Smooth muscle cell (in vitro differentiated cells): ENCODE results near the gene NEUROG2. TPM values are rescaled to one million over a fixed set of nuclear protein-coding genes. Genes with fewer than 3 reads are reported as not detected.
A peak's percentile ranks its signal among the peaks of the same experiment; 100 is the strongest.

ENCODE experiments used
- DNase-seq: peaks from one replicate; lab custom pipeline; 2025; ENCODE audit not compliant: unreplicated experiment; lab: John Stamatoyannopoulos, UW
- H2AFZ ChIP-seq: fragments of 200-600 bp; sonication (generic); 2 replicates; pipeline ENCODE4 v1.6.0; 2016; ENCODE audit warnings: antibody characterized with exemption, low read depth, mild to moderate bottlenecking
- H3F3A ChIP-seq: fragments of 200-600 bp; sonication (generic); 2 replicates; pipeline ENCODE4 v1.6.0; 2017; ENCODE audit warnings: antibody characterized with exemption, low read depth
- H3K27ac ChIP-seq: fragments of 200-600 bp; sonication (generic); 2 replicates; pipeline ENCODE4 v1.5.1; 2016; ENCODE audit warnings: low read depth, mild to moderate bottlenecking
- H3K27me3 ChIP-seq: fragments of 200-600 bp; sonication (generic); 2 replicates; pipeline ENCODE4 v1.6.1; 2016; ENCODE audit warnings: low read depth, mild to moderate bottlenecking
- H3K36me3 ChIP-seq: fragments of 200-600 bp; sonication (generic); 2 replicates; pipeline ENCODE4 v1.5.1; 2016; ENCODE audit warnings: low read depth
- H3K4me1 ChIP-seq: fragments of 200-600 bp; sonication (generic); 2 replicates; pipeline ENCODE4 v1.5.1; 2016; ENCODE audit warnings: low read depth
- H3K4me2 ChIP-seq: fragments of 200-600 bp; sonication (generic); 2 replicates; pipeline ENCODE4 v1.6.0; 2016; ENCODE audit warnings: mild to moderate bottlenecking
- H3K4me3 ChIP-seq: fragments of 200-600 bp; sonication (generic); 2 replicates; pipeline ENCODE4 v1.5.1; 2016; ENCODE audit warnings: mild to moderate bottlenecking
- H3K79me2 ChIP-seq: fragments of 200-600 bp; sonication (generic); 2 replicates; pipeline ENCODE4 v1.6.0; 2016; ENCODE audit warnings: low read depth, mild to moderate bottlenecking
- H3K9ac ChIP-seq: fragments of 200-600 bp; sonication (generic); 2 replicates; pipeline ENCODE4 v1.6.0; 2016; ENCODE audit warnings: low read depth
- H3K9me3 ChIP-seq: fragments of 200-600 bp; sonication (generic); replicated peaks from 2 replicates; pipeline ENCODE4 v1.5.1; 2016; ENCODE audit warnings: low read depth
- H4K20me1 ChIP-seq: fragments of 200-600 bp; sonication (generic); 2 replicates; pipeline ENCODE4 v1.6.0; 2016; ENCODE audit warnings: low read depth
- CTCF ChIP-seq: fragments of 200-600 bp; sonication (generic); IDR thresholded peaks from 2 replicates; pipeline ENCODE4 v1.5.1; 2017; ENCODE audit warnings: borderline replicate concordance, mild to moderate bottlenecking, antibody characterized with exemption; ENCODE audit not compliant: insufficient read depth, poor library complexity, severe bottlenecking
- WGBS: methylation state at CpG from one replicate; pipeline ENCODE4 v1.1.7; 2016; ENCODE audit warnings: low lambda C conversion rate; 5-methylcytosine and 5-hydroxymethylcytosine counted together
- polyA plus RNA-seq: library from polyadenylated mRNA; unstranded; fragments of >200 nt; fragmentation: Nextera tagmentation; extraction: Ambion mirVana; gene quantifications from 2 replicates; pipeline ENCODE4 v1.2.1, GENCODE V29; 2016
- total RNA-seq: library from RNA; depleted of rRNA; stranded (reverse); fragments of >200 nt; gene quantifications from 2 replicates; pipeline ENCODE4 v1.2.3, GENCODE V29; 2014

NEUROG2 gene
- total and polyA plus RNA-seq, 2 experiments from 2014 or later: not detected

GRCh38 chr4:112510291-112511092 is 5.5 kb downstream of the NEUROG2 start:
- Histone ChIP-seq H3K4me1 (peaks cover 30% of the 10 kb centered on the region), H4K20me1 (no peaks in the 10 kb centered on the region), H3K4me3 (peak overlapping the region; percentile 17), H3F3A (no peaks in the 10 kb centered on the region), H3K79me2 (no peaks in the 10 kb centered on the region), H3K27me3 (peaks cover 100% of the 10 kb centered on the region), H3K4me2 (peak overlapping the region; percentile 75), H3K9ac (no peak overlapping the region), H3K36me3 (no peaks in the 10 kb centered on the region), H2AFZ (peak overlapping the region; percentile 60), H3K27ac (no peak overlapping the region), H3K9me3 (no peaks in the 10 kb centered on the region)
- 4% methylated on average over 32 of the region's 34 CpGs for WGBS
- no peak for DNase-seq
- no peak for TF ChIP-seq CTCF

GRCh38 chr4:112509243-112510141 is 6.5 kb downstream of the NEUROG2 start:
- Histone ChIP-seq H3K27me3 (peaks cover 100% of the 10 kb centered on the region), H3K4me2 (peak overlapping the region; percentile 75), H3K9ac (no peak overlapping the region), H3K9me3 (no peaks in the 10 kb centered on the region), H3K27ac (no peak overlapping the region), H3K36me3 (no peaks in the 10 kb centered on the region), H3F3A (no peaks in the 10 kb centered on the region), H3K4me3 (no peak overlapping the region), H3K79me2 (no peaks in the 10 kb centered on the region), H4K20me1 (no peaks in the 10 kb centered on the region), H3K4me1 (peaks cover 29% of the 10 kb centered on the region), H2AFZ (no peak overlapping the region)
- DNase-seq: no peak
- no peak for TF ChIP-seq CTCF
- 7% methylated on average over 46 of the region's 46 CpGs for WGBS

- H3K4me3 ChIP-seq: no peak overlapping the region
- no peak overlapping the region for H3K4me2 ChIP-seq
- H3K27ac ChIP-seq: no peak overlapping the region
- H3K4me1 ChIP-seq: peaks cover 26% of the 10 kb centered on the region
- H3K36me3 ChIP-seq: no peaks in the 10 kb centered on the region
- no peak overlapping the region for H2AFZ ChIP-seq
- no peaks in the 10 kb centered on the region for H4K20me1 ChIP-seq
- H3K9ac ChIP-seq: no peak overlapping the region
- no peak for TF ChIP-seq CTCF
- peaks cover 100% of the 10 kb centered on the region for H3K27me3 ChIP-seq
- WGBS: 5% methylated on average over 6 of the region's 6 CpGs
- DNase-seq: no peak
- H3F3A ChIP-seq: no peaks in the 10 kb centered on the region
- no peaks in the 10 kb centered on the region for H3K79me2 ChIP-seq
- no peaks in the 10 kb centered on the region for H3K9me3 ChIP-seq
These were observed 7.6 kb downstream of the NEUROG2 start for GRCh38 chr4:112508356-112508755.
